KBM-7 (cell line): ENCODE results near the gene FAM217A.
"Not testable (repeated sequence)": the region's sequence is repeated elsewhere in the genome, so short reads cannot be mapped to it uniquely, and the experiment has no call there.

Experiments used
- DNase-seq: peaks from one replicate; pipeline ENCODE4 v3.0.0-alpha.2; 2015
- in situ Hi-C: fragments of 300-500 bp; cut with MboI; formaldehyde crosslinking; loops from 2 replicates; pipeline ENCODE4 v1.14.3; 2020; ENCODE audit warnings: low sequenced_read_pairs, low pct_unique_long_range_greater_than_20kb, mixed read lengths

FAM217A gene, protein sequence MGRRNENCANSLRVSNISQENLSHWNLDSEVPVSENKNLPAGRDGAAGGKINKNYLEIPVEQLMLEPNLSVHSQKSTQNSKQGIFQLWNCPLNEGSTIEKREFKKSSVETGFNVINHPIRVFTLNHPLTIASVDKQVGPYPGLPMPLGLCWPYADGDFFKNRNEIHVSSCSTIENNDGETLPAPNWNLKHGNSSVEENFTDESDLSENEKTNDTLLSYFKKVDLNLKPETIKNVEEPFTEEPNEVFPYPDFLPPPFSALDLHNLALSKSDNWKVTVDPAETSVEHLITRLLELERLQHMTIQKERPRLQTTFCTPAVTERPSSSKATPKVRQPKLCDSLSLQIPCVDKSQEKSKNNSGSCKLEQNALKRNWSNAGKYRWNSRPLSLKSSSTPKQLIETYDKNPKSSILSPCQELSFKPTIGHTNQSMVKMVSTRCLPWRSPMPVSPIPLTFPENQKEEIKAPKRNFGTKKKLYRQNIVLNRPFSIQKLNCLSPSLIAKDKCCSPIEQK

DNA sequence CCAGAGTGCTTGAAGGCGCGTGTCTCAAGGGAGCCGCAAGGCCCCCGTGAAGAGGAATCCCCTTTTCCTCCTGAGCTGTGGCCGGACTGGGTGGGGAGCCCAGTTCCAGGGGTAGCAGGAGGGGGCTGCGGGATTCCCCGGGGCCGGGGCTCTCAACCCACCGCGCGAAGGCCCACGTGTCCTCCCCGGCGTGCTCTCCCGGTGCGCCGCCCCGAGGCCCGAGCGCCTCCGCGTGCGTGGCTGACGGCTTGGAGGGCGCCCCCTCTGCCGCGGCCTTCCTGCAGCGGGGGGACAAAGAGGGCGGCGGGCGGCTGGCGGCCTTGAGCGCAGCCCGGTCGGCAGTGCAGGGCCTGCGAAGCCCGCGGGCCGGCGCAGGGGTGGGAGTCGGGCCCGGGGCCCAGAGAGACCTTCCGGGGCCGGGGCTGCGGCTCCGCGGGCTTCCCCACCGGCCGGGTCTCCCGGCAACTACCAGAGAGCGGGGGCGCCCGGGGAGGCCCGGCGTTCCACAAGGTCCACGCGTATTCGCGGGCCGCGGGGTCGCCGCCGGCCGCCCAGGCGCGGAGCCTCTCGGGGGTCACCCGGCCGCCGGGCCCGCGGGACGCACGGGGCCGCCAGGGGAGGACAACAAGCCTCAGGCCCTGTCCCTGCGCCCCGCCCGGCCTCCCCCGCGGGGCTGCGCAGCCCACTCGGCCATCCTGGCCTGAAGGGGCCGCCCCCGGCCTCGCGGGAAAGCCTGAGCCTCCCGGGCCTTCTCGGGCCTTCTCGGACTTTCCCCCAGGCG lies at the start of gene FAM217A:
Gene FAM217A (minus strand): TSS at position 447 of the 781 bp plus-strand sequence. CDS start 1,723 bp downstream, outside the sequence.
- in situ Hi-C loops: no loop called here
- no peak for DNase-seq

DNA sequence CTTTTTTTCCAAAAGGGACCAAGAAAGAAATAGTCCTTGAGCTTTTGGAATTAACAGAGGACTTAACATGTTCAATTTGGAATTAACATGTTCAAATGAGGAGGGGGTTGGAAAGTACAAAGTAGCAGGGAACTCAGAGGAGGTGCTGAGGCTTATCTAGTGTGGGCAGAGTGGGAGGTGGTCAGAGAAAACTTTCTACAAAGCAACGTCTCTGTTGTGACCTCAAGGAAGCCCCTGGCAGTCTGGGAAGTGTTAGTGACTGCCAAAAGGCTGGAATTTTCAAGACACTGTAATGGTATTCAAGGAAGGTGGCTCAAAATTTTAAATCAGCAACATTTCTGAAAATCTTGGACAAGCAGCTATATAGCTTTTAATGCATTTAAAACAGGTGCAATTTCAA lies 49.1 kb upstream of the FAM217A start:
- in situ Hi-C loops: no loop called here
- DNase-seq: no peak

DNA sequence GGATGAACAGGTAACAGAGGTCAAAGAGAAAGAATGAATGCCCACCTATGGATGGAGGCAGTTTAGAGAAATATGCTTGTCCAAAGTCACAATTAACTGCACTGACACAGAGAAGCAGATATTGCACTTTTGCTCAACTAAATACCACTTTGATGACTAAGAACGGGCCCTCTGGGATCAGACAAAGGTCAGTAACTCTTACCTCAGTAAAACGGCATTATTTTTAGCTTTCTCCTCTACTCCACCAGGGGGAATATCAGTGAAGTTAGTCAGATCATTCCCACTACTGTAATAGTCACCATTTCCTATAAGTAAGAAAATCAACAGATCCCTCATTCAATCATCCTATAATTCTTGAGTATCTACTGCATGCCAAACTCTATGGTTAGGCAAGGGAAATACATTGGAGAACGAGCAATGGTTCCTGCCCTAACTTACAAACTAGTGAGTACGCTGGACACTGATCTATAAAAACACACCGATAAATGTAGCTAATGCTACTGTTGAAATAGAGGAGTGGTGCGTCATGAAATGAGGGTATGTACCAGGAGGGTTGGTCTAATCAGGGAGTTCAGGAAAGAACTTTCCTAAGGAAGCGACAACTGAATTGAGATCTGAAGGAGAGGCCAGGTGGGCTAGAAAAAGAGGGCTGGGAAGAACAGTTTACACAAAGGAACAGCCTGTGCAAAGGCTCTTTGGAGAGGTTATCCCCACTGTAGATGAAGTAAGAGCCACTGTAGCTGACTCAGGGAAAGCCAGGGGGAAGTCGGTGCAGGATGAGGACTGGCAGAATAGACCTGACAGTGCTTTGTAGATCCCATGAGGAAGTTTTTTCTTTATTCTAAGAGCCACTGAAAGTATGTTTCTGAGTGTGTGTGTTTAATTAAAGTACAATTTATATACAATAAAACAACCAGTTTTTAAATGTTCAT lies 47.3 kb upstream of the FAM217A start:
- in situ Hi-C loops: no loop called here
- no peak for DNase-seq

DNA sequence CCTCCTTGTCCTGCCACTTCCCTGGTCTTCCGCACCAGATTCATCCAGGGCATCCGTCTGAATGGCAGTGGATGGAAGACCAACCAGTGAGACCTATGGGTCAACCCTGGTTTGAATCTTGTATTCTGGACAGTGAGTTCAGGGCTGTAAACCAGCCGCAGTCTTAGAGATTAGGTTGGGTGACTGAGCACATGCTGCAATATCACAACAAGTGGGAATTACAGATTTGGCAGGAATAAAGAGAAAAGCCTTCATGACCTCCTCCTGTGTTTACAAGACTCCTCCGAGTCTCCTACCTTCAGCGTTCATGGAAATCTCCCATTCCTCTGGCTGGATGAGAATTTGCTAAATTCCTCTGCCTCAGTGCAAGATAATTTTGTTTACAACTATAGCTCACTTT lies 46.6 kb upstream of the FAM217A start:
- DNase-seq: no peak
- in situ Hi-C loops: no loop called here

DNA sequence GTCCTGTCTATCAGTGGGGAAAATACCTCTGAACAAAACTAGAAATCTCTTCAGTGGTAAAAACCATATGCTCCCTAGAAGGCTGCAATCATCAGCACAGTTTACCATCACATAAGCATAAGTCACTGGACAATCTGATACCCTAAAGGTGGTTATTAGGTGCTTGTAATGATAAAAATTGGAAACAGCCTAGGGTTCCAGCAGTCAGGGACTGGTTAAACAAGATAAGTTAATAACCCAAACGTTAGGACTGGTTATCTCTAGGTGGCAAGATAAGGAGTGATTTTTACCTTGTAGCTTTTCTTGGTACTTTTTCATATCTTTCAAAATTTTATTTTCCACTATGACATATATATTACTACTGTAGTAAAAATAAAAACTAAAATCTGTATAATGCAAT lies 45.4 kb upstream of the FAM217A start:
- no peak for DNase-seq
- in situ Hi-C loops: no loop called here

DNA sequence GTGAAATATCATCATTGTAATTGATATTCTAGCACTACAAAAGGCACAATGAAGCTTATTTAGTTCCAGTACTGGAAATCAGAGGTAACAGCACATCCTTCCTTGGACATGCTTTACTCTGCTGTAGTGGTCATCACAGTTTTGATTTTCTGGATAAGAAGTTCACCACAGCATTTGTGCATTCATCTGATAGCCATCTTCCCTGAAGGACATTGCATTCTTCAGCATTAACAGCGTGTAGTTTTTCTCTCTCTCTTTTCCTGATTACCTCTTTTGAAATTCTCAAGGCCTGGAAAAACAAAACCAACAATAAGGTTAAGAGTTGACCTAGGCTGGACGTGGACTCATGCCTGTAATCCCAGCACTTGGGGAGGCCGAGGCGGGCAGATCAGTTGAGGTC lies 36.8 kb upstream of the FAM217A start:
- in situ Hi-C loops: no loop called here
- no peak for DNase-seq

DNA sequence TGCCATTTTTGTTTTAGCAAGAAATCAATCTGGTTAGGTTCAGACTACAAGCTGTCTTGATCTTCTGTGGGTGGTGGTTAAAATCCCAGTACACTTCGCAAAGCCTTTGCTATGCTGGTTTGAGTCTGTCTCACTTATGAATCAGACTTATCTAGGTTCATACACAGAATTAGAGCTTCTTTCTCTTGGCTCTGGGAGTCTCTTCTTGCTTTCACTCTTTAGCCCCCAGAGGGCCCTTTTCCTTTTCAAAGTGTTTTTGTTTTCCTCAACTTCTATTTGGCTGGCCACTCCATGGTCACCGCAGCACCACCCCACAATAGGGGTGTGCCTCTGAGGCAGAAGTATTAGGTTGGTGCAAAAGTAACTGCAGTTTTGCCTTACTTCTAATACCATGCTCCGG lies 35.2 kb upstream of the FAM217A start:
- DNase-seq: no peak
- in situ Hi-C loops: no loop called here

DNA sequence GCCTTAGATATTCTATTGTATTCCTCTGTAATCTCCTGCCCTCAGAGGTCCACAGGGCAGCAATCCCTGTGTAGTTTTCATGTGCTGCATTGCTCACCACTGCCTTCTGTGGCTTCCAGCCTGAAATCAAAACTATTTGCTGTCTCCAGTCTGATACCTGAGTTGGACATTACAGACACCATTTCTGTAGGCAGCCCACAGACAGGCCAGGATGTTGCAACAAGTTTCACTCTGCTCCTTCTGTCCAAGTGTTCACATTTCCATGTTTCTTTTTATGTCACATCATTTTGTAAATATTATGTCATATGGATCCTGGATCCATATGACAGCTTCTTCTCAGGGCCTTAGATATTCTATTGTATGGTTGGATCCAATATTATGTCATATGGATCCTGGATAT lies 34.7 kb upstream of the FAM217A start:
- in situ Hi-C loops: no loop called here
- DNase-seq: no peak

DNA sequence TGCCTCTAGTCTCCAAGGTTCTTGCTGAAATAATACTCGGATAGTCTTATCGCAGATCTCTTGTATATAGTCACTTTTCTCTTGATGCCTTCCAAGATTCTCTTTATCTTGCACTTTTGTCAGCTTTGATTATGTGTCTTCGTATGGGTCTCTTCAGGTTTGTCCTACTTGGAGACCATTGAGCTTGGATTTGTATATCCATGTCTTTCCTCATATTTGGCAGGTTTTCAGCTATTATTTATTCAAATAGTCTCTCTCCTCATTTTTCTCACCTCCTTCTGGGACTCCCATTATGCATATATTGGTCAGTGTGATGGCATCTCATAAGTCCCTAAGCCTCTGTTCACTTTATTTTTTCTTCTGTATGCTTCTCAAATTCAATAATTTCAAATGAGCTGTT lies 33.4 kb upstream of the FAM217A start:
- no peak for DNase-seq
- in situ Hi-C loops: no loop called here

DNA sequence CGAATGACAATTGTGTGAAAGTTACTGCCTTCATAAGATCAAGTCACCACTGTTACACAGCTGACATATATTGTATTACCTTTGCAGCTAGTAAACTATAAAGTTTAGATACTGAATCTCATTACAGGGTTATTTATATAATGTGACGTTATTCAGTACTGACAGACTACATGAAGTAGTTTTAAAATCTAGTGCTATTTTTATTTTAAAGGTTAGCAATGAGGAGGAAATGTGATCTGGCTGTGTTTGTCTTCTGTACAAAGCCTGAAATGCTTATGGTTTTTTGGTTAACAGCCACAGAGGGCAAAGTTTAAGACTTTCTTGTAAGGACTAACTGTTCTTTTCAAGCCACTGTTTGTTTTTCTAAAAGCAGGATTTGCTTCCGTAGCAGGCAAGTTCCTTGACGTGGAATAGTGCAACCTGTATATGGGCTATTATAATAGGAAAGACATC lies 30.5 kb upstream of the FAM217A start:
- DNase-seq, in situ Hi-C loops: not testable (repeated sequence)

DNA sequence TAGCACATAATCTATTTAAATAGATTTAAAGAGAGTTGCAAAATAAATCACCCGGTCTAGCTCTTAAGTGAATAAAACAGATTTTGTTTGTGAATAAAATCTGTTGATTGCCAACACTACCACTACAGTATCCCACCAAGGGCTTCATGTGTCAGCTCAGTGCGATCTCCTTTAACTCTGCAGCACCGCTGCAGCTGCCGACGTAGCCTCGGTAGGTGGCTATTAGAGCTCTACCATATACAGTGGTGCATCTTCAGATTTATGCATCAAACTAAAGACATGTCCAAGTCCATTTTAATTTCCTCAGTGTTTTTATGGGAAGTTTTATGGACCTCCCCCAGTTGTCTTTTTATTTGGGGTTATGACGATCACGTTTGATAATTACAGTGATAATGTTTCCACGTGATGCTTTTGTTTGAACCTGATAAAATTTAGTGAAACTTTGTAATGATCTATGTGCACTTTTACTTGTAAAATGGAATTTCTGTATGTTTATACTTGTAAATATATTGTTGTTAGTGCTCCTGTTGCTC lies 29.7 kb upstream of the FAM217A start:
- in situ Hi-C loops: no loop called here
- no peak for DNase-seq

DNA sequence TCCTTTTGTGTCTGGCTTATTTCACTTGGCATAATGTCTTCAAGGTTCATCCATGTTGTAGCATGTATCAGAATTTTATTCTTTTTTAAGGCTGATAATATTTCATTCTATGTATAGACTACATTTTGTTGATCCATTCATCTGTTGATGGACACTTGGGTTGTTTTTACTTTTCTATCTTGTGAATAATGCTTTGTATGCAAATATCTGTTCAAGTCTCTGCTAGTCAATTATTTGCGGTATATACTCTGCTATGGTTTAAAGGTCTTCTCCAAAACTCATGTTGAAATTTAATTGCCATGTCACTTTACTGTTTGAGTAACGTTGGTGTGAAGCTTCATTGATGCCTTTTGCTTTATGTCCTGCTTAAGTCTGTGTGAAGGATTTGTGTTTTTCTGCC lies 28.9 kb upstream of the FAM217A start:
- DNase-seq: no peak
- in situ Hi-C loops: no loop called here

DNA sequence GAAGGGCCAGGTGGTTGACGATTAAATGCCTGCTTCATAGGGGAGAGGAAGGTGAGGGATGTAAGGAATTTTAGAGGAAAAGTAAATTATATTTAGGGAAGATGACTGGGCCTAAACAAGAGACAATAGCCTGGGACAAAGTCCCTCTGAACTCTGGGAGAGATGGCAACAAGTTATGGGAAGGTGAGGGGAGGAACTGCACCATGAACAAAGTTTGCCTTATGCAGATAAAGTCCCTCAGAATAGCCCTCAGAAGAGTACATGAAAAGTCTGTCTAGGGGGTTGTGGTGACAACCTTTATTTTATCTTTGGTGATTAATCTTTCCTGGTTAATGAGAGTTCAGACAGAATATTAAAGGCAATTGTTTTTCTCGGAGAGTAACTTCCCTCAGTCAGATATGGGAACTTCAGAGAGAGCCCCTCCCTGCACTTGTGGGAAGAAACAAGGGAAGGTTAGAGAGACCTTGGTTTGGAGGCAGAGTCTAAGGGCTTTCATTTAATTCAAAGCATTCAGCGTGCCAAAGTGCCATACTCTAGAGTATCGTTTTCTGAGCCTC lies 27.1 kb upstream of the FAM217A start:
- no peak for DNase-seq
- in situ Hi-C loops: no loop called here

DNA sequence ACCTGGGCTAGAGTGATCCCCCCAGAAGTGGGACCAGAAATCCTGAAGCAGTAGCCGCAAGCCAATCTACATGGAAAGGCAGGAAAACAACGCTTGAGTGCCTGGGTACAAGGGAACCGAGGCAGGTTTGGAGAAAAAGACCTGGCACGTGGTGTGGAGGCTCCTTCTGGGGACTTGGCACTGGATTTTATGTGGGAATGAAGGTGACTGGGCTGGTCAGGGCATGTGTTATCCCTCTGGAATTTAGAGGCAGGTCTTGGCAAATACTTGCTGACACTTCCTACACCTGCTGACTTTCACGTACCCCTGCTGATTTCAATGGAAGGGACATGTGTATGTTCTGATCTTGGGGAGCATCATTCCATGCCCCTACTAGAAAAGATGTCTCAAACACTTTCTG lies 25.0 kb upstream of the FAM217A start:
- DNase-seq: no peak
- in situ Hi-C loops: no loop called here

DNA sequence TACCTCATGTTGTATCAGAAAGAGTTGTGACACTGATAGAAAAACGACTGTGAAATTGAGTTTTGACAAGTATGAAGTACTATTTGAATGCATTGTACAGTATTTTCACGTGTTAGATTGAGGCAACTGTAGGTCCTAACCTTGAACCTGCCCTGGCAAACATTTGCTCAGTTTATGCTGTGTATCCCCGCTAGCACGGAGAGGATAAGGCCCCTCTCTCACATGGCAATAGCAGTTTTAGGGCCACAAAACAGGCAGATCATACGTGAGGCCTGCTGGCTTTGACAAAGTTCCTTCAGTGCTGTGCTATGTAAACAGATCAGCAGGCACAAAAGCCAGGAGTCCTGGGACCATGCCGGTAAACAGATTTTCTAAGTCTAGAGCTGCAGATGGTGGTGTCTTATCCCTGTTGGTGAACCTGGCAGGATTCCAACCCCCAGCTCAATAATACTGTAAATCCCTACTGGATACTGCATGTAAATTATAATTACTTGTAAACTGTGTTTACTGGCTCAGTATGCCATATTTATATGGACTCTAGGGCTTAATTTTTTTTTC lies 23.8 kb upstream of the FAM217A start:
- in situ Hi-C loops: no loop called here
- DNase-seq: no peak

DNA sequence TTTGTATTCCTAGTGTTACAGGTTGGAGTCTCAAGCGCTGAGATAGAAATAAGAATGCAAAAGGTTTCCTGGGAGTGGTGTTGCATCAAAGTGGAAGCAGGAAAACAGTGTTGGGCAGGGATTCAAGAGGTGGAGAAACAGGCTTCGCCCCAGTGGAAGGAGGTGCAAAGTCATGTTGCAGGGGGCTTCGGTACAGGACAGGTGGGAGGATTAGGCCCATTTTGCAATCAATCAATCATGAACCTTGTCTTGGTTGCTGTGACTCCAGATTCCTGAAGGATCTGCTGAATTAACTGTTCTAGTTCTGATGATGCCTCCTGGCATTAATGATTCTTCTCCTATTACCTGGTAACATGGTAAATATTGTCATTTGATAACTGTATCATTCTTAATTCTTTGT lies 22.4 kb upstream of the FAM217A start:
- in situ Hi-C loops: no loop called here
- DNase-seq: no peak

DNA sequence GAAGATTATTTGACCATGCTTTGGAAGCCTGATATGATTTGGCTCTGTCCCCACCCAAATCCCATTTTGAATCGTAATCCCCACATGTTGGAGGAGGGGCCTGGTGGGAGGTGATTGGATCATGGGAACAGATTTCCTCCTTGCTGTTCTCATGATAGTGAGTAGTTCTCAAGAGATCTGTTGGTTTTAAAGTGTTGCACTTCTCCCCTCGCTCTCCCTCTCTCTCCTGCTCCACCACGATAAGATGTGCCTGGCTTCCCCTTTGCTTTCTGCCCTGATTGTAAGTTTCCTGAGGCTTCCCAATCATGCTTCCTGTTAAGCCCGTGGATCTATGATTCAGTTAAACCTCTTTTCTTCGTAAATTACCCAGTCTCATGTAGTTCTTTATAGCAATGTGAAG lies 21.7 kb upstream of the FAM217A start:
- in situ Hi-C loops: no loop called here
- DNase-seq: peak; percentile 6

DNA sequence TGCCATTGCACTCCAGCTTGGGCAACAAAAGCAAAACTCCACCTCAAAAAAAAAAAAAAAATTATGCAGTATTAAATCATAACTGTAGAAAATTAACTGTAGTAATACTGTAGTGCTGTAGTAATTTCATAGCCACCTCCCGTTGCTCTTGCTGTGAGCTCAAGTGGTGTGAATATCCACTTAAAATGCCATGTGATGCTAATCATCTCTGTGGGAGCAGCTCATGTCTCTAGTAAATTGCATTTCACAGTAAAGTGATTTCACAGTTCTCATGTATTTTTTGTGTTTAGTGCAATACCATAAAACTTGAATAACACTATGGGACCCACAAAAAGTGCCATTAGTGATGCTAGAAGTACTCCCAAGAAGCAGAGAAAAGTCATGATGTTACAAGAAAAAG lies 14.4 kb upstream of the FAM217A start:
- DNase-seq: no peak
- in situ Hi-C loops: no loop called here
